Measurements from ENCODE around the gene PIN4. TPM values are rescaled to one million over a fixed set of nuclear protein-coding genes. Genes with fewer than 3 reads are reported as not detected.

The PIN4 gene
- 37.7 TPM for total RNA-seq
- 27.2 TPM for polyA plus RNA-seq
- long read RNA-seq, donor 1, transcript PIN4-203 (4 exons, 1,321 nt) = major isoform, 9 of 9 reads
- long read RNA-seq, donor 1, partial matches to known transcripts = 0 of 9 reads
- long read RNA-seq, donor 1, other reads (novel, unspliced or antisense) = 0 of 9 reads
- long read RNA-seq, donor 2, transcript PIN4-203 (4 exons, 1,321 nt) = major isoform, 35 of 11,552 reads
- long read RNA-seq, donor 2, partial matches to known transcripts = 11,030 of 11,552 reads
- long read RNA-seq, donor 2, other reads (novel, unspliced or antisense) = 484 of 11,552 reads
- long read RNA-seq, donor 3, transcript PIN4-203 (4 exons, 1,321 nt) = major isoform, 66 of 4,341 reads
- long read RNA-seq, donor 3, transcript PIN4-201 (3 exons, 1,780 nt) = minor isoform, 5 of 4,341 reads
- long read RNA-seq, donor 3, partial matches to known transcripts = 4,118 of 4,341 reads
- long read RNA-seq, donor 3, other reads (novel, unspliced or antisense) = 152 of 4,341 reads
- long read RNA-seq, donor 4, transcript PIN4-203 (4 exons, 1,321 nt) = major isoform, 28 of 5,593 reads
- long read RNA-seq, donor 4, partial matches to known transcripts = 5,353 of 5,593 reads
- long read RNA-seq, donor 4, other reads (novel, unspliced or antisense) = 212 of 5,593 reads
- long read RNA-seq, donor 5, transcript PIN4-201 (3 exons, 1,780 nt) = minor isoform, 13 of 131 reads
- long read RNA-seq, donor 5, transcript PIN4-203 (4 exons, 1,321 nt) = major isoform, 98 of 131 reads
- long read RNA-seq, donor 5, partial matches to known transcripts = 20 of 131 reads
- long read RNA-seq, donor 5, other reads (novel, unspliced or antisense) = 0 of 131 reads
- long read RNA-seq, donor 6, transcript PIN4-203 (4 exons, 1,321 nt) = major isoform, 32 of 33 reads
- long read RNA-seq, donor 6, partial matches to known transcripts = 0 of 33 reads
- long read RNA-seq, donor 6, other reads (novel, unspliced or antisense) = 0 of 33 reads
- long read RNA-seq, donor 7, transcript PIN4-203 (4 exons, 1,321 nt) = major isoform, 29 of 5,736 reads
- long read RNA-seq, donor 7, partial matches to known transcripts = 5,375 of 5,736 reads
- long read RNA-seq, donor 7, other reads (novel, unspliced or antisense) = 330 of 5,736 reads
- long read RNA-seq, donor 8, transcript PIN4-203 (4 exons, 1,321 nt) = major isoform, 17 of 17 reads
- long read RNA-seq, donor 8, partial matches to known transcripts = 0 of 17 reads
- long read RNA-seq, donor 8, other reads (novel, unspliced or antisense) = 0 of 17 reads
- long read RNA-seq, donor 9, transcript PIN4-203 (4 exons, 1,321 nt) = major isoform, 20 of 29 reads
- long read RNA-seq, donor 9, partial matches to known transcripts = 0 of 29 reads
- long read RNA-seq, donor 9, other reads (novel, unspliced or antisense) = 6 of 29 reads
- long read RNA-seq, donor 10, transcript PIN4-203 (4 exons, 1,321 nt) = major isoform, 45 of 2,728 reads
- long read RNA-seq, donor 10, partial matches to known transcripts = 2,574 of 2,728 reads
- long read RNA-seq, donor 10, other reads (novel, unspliced or antisense) = 106 of 2,728 reads

DNA sequence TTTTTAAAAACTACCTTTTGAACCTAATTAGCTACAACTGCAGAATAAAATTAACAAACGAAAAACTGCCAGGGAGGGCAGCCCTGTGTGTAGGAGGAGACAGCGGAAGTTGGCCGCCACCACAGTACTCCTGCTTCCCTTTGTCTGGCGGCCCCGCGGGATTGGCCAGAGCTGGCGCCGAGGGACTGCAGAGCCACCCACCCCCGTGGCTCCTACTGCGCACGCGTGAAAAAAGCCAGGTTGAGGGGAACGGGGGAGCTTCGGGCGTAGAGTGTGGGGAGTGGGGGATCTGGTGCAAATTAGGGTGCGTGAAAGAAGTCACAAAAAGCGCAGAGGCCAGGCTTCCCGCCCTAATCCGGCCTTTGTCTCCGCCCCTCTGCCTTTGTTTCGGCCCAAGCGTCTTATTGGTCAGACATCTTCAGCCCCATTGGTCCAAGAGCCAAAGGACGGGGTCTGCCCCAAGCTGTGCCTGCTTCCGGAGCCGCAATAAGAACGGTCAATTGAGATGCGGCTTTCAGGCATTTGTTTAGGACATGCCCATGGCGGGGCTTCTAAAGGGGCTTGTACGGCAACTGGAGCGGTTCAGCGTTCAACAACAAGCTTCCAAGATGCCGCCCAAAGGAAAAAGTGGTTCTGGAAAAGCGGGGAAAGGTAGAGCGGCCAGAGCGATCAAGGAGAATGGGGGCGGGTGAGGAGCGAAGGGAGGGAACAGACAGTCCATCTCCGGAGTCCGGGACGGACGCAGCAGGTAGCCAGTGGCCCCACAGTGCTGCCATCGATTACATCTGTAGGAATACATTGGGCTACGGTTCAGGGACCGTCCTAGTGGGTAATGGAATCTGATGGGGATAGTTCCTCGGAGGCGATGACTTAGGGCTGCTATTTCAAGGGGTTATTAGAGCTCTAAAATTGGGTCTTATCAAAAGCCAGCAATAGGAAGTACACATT is at the start of gene PIN4:
TSS of gene PIN4 (plus strand) at position 580 of the 948 bp plus-strand sequence. CDS start at position 609, 29 bp downstream.
- Histone ChIP-seq H3K36me3 (ENCODE audit: control insufficient read depth in 2 of 2, insufficient read depth in 2 of 2, low read length in 1 of 2) (no peaks in the 10 kb centered on the region), H3K4me1 (ENCODE audit: control insufficient read depth in 2 of 2, insufficient read depth in 2 of 2, low read length in 2 of 2) (peaks cover 0 to 10% of the 10 kb centered on the region in 2 donors), H3K4me3 (ENCODE audit: low read length in 2 of 2) (peak within 1 kb of the TSS; percentile 60 to 67), H3K9me3 (ENCODE audit: control insufficient read depth in 2 of 2, insufficient read depth in 1 of 2, low read length in 1 of 2) (peaks cover 0 to 4% of the 10 kb centered on the region in 2 donors), H3K27ac (ENCODE audit: low read depth in 1 of 2, low read length in 1 of 2) (peak within 1 kb of the TSS; percentile 86 to 91), H3K27me3 (ENCODE audit: control insufficient read depth in 2 of 2, insufficient read depth in 1 of 2, low read length in 1 of 2) (no peaks in the 10 kb centered on the region)
- under 1% methylated on average over 46 of the region's 46 CpGs for WGBS
- DNase-seq (ENCODE audit: low read depth in 6 of 9, low spot score in 9 of 9) = peak; percentile 68 to 95 (median 83)

DNA sequence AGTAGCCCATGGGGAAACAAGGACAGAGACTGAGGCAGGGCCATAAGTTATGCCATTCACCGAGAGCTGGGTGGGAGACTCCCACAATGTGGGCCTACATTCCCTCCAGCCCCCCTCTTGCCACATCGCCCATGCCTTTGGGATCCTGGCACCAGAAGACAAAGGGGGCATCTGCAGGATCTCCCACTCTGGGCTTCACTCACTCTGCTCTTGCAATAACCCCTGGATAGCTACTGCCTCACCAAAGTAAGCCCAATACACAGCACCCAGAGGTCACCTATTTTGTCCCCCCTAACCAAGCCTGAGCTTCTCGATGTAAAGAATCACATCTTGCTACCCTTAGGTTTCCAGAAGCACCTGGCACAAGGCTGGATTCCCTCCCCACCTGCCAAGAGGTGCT is 49.1 kb upstream of the PIN4 start:
- peaks cover 0 to 26% of the 10 kb centered on the region in 2 donors for H3K4me1 ChIP-seq (ENCODE audit: control insufficient read depth in 2 of 2, insufficient read depth in 2 of 2, low read length in 2 of 2)
- H3K27me3 ChIP-seq (ENCODE audit: control insufficient read depth in 2 of 2, insufficient read depth in 1 of 2, low read length in 1 of 2) = peaks cover 18 to 46% of the 10 kb centered on the region in 2 donors
- no peak for DNase-seq (ENCODE audit: low read depth in 6 of 9, low spot score in 9 of 9)
- WGBS = 98% methylated on average over 3 of the region's 3 CpGs
- no peak overlapping the region for H3K27ac ChIP-seq (ENCODE audit: low read depth in 1 of 2, low read length in 1 of 2)
- no peaks in the 10 kb centered on the region for H3K9me3 ChIP-seq (ENCODE audit: control insufficient read depth in 2 of 2, insufficient read depth in 1 of 2, low read length in 1 of 2)
- H3K4me3 ChIP-seq (ENCODE audit: low read length in 2 of 2) = peak overlapping the region in 1 of 2 donors; percentile 7
- H3K36me3 ChIP-seq (ENCODE audit: control insufficient read depth in 2 of 2, insufficient read depth in 2 of 2, low read length in 1 of 2) = no peaks in the 10 kb centered on the region

DNA sequence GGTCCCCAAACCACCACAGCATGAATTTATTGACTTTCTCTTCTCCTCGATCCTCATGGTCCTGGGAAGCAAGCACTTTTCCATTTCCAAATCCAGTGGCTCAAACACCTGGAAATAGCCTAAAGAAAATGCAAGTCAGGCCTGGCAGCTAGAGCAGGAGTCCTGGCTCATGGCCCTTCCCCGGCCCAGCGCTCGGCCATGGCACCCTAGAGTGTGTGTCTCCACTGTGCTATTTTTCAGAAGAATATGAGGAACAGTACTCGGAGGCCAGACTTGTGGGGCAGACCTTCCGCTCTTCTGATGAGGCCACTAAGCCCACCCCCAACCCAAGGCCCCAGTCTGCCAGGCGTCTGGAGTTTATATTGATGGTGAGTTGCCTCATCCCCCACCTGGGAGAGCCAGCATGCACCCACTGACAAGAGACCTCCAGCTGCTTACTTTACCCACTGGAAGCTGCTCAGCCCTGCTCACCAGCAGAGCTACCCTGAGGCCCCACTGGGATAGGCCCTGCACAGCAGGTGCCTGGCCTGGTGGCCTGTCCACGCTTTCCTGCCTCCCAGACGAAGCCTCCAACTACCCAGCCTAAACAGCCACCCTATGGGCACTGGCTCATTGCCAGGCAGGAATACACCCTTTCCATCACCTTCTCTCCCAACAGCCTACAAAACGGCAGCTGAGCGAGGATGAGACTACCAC is 47.6 kb upstream of the PIN4 start:
- Histone ChIP-seq H3K27me3 (ENCODE audit: control insufficient read depth in 2 of 2, insufficient read depth in 1 of 2, low read length in 1 of 2) (peaks cover 18 to 43% of the 10 kb centered on the region in 2 donors), H3K36me3 (ENCODE audit: control insufficient read depth in 2 of 2, insufficient read depth in 2 of 2, low read length in 1 of 2) (no peaks in the 10 kb centered on the region), H3K4me1 (ENCODE audit: control insufficient read depth in 2 of 2, insufficient read depth in 2 of 2, low read length in 2 of 2) (peaks cover 0 to 24% of the 10 kb centered on the region in 2 donors), H3K27ac (ENCODE audit: low read depth in 1 of 2, low read length in 1 of 2) (no peak overlapping the region), H3K9me3 (ENCODE audit: control insufficient read depth in 2 of 2, insufficient read depth in 1 of 2, low read length in 1 of 2) (no peaks in the 10 kb centered on the region), H3K4me3 (ENCODE audit: low read length in 2 of 2) (no peak overlapping the region)
- no peak for DNase-seq (ENCODE audit: low read depth in 6 of 9, low spot score in 9 of 9)
- 96% methylated on average over 11 of the region's 11 CpGs for WGBS

DNA sequence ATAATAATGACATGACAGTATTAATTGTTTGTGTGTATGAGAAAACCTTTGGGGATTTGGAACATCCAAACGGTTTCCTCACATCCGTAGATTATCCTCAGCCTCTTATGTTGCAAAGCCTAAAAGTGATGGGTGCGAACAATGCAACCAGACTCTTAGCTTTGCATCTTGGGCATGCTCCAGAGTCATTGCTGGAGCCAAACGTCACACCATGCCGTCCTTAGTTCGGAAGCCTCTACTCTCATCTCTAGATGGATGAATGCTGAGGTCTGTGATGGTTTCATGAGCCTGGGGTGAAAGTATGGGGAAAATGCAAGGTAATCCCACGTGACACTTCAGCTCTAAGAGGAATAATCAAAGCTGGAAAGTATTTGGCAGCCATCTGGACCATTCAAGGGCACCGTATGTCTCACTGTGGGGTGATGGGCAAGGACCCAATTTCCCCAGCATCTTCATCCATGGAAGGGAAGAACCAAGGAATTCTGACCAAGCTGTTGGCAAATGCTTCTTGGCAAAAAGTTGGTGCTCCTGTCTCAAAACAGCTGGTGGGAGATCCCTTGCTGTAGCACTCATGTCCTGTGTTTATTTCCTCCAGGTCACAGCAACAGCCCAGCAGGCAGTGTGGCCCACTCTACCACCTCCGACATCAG is 43.6 kb upstream of the PIN4 start:
- no peak for DNase-seq (ENCODE audit: low read depth in 6 of 9, low spot score in 9 of 9)
- peaks cover 4 to 37% of the 10 kb centered on the region in 2 donors for H3K4me1 ChIP-seq (ENCODE audit: control insufficient read depth in 2 of 2, insufficient read depth in 2 of 2, low read length in 2 of 2)
- H3K4me3 ChIP-seq (ENCODE audit: low read length in 2 of 2) = no peak overlapping the region
- no peaks in the 10 kb centered on the region for H3K9me3 ChIP-seq (ENCODE audit: control insufficient read depth in 2 of 2, insufficient read depth in 1 of 2, low read length in 1 of 2)
- WGBS = 95% methylated on average over 9 of the region's 9 CpGs
- H3K27ac ChIP-seq (ENCODE audit: low read depth in 1 of 2, low read length in 1 of 2) = no peak overlapping the region
- no peaks in the 10 kb centered on the region for H3K36me3 ChIP-seq (ENCODE audit: control insufficient read depth in 2 of 2, insufficient read depth in 2 of 2, low read length in 1 of 2)
- H3K27me3 ChIP-seq (ENCODE audit: control insufficient read depth in 2 of 2, insufficient read depth in 1 of 2, low read length in 1 of 2) = peaks cover 5 to 9% of the 10 kb centered on the region in 2 donors

DNA sequence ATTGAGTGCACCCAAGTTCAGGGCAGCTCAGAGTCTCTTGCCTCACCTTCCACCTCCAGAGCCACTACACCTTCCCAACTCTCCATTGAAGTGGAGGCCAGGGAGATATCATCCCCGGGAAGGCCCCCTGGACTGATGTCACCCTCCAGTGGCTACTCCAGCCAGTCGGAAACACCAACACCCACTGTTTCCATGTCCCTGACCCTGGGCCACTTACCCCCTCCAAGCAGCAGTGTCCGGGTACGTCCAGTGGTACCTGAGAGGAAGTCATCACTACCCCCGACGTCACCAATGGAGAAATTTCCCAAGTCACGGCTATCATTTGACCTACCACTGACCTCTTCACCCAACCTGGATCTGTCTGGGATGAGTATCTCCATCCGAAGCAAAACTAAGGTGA is 42.0 kb upstream of the PIN4 start:
- H3K36me3 ChIP-seq (ENCODE audit: control insufficient read depth in 2 of 2, insufficient read depth in 2 of 2, low read length in 1 of 2) = no peaks in the 10 kb centered on the region
- DNase-seq (ENCODE audit: low read depth in 6 of 9, low spot score in 9 of 9) = no peak
- H3K4me1 ChIP-seq (ENCODE audit: control insufficient read depth in 2 of 2, insufficient read depth in 2 of 2, low read length in 2 of 2) = peaks cover 7 to 48% of the 10 kb centered on the region in 2 donors
- 99% methylated on average over 8 of the region's 8 CpGs for WGBS
- H3K27ac ChIP-seq (ENCODE audit: low read depth in 1 of 2, low read length in 1 of 2) = no peak overlapping the region
- H3K9me3 ChIP-seq (ENCODE audit: control insufficient read depth in 2 of 2, insufficient read depth in 1 of 2, low read length in 1 of 2) = no peaks in the 10 kb centered on the region
- no peak overlapping the region for H3K4me3 ChIP-seq (ENCODE audit: low read length in 2 of 2)
- peaks cover 0 to under 1% of the 10 kb centered on the region in 2 donors for H3K27me3 ChIP-seq (ENCODE audit: control insufficient read depth in 2 of 2, insufficient read depth in 1 of 2, low read length in 1 of 2)

DNA sequence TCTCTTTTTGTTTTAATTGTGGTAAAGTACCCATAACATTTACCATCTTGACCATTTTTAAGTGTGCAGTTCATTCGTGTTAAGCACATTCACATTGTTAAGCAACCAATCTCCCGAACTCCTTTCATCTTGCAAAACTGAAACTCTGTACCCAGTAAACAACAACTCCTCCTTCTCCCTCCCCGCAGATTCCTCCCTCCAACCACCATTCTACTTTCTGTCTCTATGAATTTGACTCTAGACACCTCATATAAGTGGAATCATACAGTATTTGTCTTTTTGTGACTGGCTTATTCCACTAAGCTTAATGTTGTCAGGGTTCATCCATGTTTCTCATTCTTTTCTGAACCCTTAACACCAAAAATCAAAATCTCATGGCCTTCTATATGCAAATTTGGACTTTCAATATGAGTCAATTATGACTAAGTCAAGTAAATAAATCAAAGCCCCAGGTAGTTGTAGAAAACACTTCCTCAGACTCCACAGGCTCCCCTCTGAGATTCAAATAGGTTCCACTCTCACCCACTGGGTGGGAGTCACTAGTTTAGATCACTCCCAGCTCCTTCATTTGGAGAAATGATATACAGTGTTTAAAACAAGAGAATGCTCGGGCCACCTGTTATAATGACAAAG is 40.1 kb upstream of the PIN4 start:
- H3K4me3 ChIP-seq (ENCODE audit: low read length in 2 of 2) = no peak overlapping the region

More for the DNA sequence above, 40.1 kb upstream of the PIN4 start:
- no peaks in the 10 kb centered on the region for H3K36me3 ChIP-seq (ENCODE audit: control insufficient read depth in 2 of 2, insufficient read depth in 2 of 2, low read length in 1 of 2)
- H3K9me3 ChIP-seq (ENCODE audit: control insufficient read depth in 2 of 2, insufficient read depth in 1 of 2, low read length in 1 of 2) = no peaks in the 10 kb centered on the region
- H3K4me1 ChIP-seq (ENCODE audit: control insufficient read depth in 2 of 2, insufficient read depth in 2 of 2, low read length in 2 of 2) = peaks cover 7 to 51% of the 10 kb centered on the region in 2 donors
- no peaks in the 10 kb centered on the region for H3K27me3 ChIP-seq (ENCODE audit: control insufficient read depth in 2 of 2, insufficient read depth in 1 of 2, low read length in 1 of 2)
- peak in 1 of 9 donors; percentile 25 for DNase-seq (ENCODE audit: low read depth in 6 of 9, low spot score in 9 of 9)
- peak overlapping the region in 1 of 2 donors; percentile 92 for H3K27ac ChIP-seq (ENCODE audit: low read depth in 1 of 2, low read length in 1 of 2)
- 64% methylated on average over 4 of the region's 4 CpGs for WGBS

Data from thymus (tissue), 14 donors.